Ectodermal cell (in vitro differentiated cells): ENCODE results near the gene CHST11.

ENCODE experiments used
- H3K27ac ChIP-seq: 2 replicates; pipeline ENCODE4 v1.7.0; 2013; ENCODE audit warnings: mild to moderate bottlenecking, low read depth, low read length; ENCODE audit not compliant: insufficient read depth, poor library complexity, severe bottlenecking
- H3K27me3 ChIP-seq: 2 replicates; pipeline ENCODE4 v1.7.0; 2013; ENCODE audit warnings: mild to moderate bottlenecking, low read length; ENCODE audit not compliant: insufficient read depth, control insufficient read depth, poor library complexity, severe bottlenecking
- H3K36me3 ChIP-seq: one replicate; pipeline ENCODE4 v1.7.0; 2013; ENCODE audit warnings: low read length; ENCODE audit not compliant: control insufficient read depth, insufficient read depth
- H3K4me1 ChIP-seq: one replicate; pipeline ENCODE4 v1.7.0; 2013; ENCODE audit warnings: low read length; ENCODE audit not compliant: control insufficient read depth, insufficient read depth
- H3K4me3 ChIP-seq: 2 replicates; pipeline ENCODE4 v1.7.0; 2013; ENCODE audit warnings: low read depth, low read length, control low read depth; ENCODE audit not compliant: insufficient read depth
- H3K9me3 ChIP-seq: 2 replicates; pipeline ENCODE4 v1.7.0; 2013; ENCODE audit warnings: mild to moderate bottlenecking, low read length, moderate library complexity; ENCODE audit not compliant: control insufficient read depth
- WGBS, 2 experiments: methylation state at CpG; one replicate each; pipeline ENCODE4 v1.1.7; 2013; ENCODE audit warnings: missing lambda C conversion rate in 2 of 2; 5-methylcytosine and 5-hydroxymethylcytosine counted together

The CHST11 gene

DNA sequence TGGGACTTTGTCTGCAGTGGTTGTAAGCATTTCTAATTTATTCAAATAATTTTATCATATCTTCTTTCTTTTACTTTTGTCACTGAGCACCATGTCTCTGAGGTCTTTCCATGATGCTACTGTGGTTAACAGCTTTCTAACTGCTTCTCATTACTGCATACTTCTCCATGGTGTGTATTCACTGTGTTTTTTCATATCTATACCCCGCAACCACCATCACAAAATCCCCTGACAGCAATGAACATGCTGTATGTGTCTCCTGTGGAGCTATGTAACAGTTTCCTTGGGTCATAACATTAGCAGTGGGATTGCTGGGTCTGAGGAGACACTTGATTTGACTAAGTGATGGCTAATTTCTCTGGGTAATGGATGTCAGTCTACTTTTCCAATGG, 29.2 kb upstream of the CHST11 start:
- Histone ChIP-seq H3K4me3 (no peak overlapping the region), H3K27me3 (no peaks in the 10 kb centered on the region), H3K4me1 (no peaks in the 10 kb centered on the region), H3K36me3 (no peaks in the 10 kb centered on the region), H3K9me3 (no peaks in the 10 kb centered on the region), H3K27ac (no peak overlapping the region)
- 83 to 100% methylated on average over 1 of the region's 1 CpG for WGBS, 2 experiments

DNA sequence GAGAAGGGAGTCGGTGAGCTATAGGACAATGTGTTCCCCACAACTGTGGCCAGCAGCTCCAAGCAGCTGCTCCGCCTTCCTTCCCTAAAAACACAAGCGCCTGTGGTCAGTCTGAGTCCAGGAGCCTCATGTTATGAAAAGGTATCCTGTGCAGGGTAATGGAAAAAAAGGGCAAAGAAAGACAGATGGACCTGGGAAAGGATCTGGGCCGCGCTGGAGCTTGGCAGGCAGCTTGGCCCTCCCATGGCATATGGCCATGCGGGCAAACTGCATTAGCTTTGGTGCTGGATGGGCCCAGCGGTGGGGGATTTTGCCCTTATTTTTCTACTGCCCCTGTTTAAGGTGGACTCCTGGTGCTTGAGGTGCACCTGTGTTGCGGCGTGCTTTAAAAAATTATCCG, 23.7 kb upstream of the CHST11 start:
- no peaks in the 10 kb centered on the region for H3K4me1 ChIP-seq
- no peak overlapping the region for H3K4me3 ChIP-seq
- no peaks in the 10 kb centered on the region for H3K9me3 ChIP-seq
- H3K27me3 ChIP-seq, result no peaks in the 10 kb centered on the region
- whole genome bisulfite sequencing, 2 experiments, result 95 to 96% methylated on average over 10 of the region's 10 CpGs
- no peak overlapping the region for H3K27ac ChIP-seq
- H3K36me3 ChIP-seq, result no peaks in the 10 kb centered on the region

DNA sequence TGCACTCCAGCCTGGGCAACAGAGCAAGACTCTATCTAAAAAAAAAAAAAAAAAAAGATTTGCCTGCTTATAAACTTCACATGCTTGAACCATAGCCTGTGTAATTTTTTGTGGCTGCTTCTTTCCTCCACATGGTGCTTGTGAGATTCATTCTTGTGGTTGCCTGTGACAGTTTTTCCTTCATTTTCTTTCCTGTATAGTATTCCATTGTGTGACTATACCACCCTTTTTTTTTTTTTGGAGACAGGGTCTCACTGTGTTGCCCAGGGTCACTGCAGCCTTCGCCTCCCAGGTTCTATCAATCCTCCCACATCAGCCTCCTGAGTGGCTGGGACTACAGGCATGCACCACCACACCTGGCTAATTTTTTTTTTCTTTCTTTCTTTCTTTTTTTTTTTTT, 22.6 kb upstream of the CHST11 start:
- Histone ChIP-seq H3K9me3 (no peaks in the 10 kb centered on the region), H3K36me3 (no peaks in the 10 kb centered on the region), H3K4me1 (no peaks in the 10 kb centered on the region), H3K27me3 (no peaks in the 10 kb centered on the region), H3K27ac (no peak overlapping the region), H3K4me3 (no peak overlapping the region)
- 88 to 94% methylated on average over 1 of the region's 1 CpG for WGBS, 2 experiments

DNA sequence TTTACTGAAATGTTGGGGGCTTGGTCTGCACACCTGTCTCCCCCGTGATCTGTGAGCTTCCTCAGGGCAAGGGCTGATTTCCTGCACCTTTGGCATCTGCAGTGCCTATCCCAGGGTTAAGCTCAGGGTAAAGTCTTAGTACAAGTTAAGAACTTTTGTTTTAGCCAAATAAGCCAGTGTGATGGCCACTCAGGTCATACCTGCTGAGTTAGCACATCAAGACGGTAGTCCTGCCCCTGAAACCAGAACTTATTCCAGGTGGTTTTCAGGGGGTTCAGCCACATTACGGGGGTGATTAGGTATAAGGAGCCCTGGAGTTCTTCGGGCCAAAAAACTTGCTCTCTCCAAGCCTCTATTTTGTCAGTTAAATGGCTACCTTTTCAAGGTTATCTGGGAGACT, 21.6 kb upstream of the CHST11 start:
- Histone ChIP-seq H3K4me3 (no peak overlapping the region), H3K27me3 (no peaks in the 10 kb centered on the region), H3K4me1 (no peaks in the 10 kb centered on the region), H3K36me3 (no peaks in the 10 kb centered on the region), H3K9me3 (no peaks in the 10 kb centered on the region), H3K27ac (no peak overlapping the region)
- 80 to 84% methylated on average over 4 of the region's 4 CpGs for WGBS, 2 experiments

DNA sequence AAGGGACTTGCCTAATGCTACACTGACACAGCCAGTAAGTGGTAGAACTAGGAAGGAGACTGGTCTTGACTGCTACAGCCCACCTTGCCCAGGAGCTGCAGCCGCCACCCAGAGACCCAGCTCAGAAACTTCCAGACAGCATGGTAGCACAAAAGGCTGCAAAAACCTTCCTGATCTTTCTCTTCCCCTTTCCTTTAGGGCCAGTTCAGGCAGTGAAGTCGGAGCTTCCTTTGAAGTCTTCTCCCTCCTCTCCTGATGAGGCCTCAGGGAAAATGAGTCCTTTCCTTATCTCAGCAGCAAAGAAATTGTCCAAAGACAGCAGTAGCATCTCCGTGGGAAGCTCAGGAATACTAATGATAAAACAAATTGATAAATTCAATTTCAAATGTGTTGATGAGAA, 21.0 kb upstream of the CHST11 start:
- Histone ChIP-seq H3K4me3 (no peak overlapping the region), H3K27me3 (no peaks in the 10 kb centered on the region), H3K4me1 (no peaks in the 10 kb centered on the region), H3K36me3 (no peaks in the 10 kb centered on the region), H3K27ac (no peak overlapping the region), H3K9me3 (no peaks in the 10 kb centered on the region)
- 79 to 89% methylated on average over 2 to 3 of the region's 3 CpGs for WGBS, 2 experiments

DNA sequence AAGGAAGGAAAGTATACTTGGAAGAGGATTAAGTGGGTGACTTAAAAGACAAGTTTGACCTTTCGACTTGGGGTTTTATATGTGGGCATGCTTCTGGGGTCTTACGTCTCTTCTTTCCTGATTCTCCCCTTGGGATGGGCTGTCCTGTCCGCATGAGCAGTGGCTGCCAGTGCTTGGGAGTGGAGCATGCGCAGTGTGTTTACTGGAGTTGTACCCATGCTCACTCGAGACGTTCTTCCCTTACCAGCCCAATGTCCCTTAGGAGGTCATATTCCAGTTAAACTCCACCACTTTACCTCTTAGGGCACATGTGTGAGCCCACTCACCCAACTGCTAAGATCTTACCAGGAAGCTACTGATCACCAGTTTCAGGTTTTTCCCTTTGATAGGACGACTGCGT, 20.0 kb upstream of the CHST11 start:
- WGBS, 2 experiments, result 92 to 95% methylated on average over 8 of the region's 8 CpGs
- Histone ChIP-seq H3K27me3 (no peaks in the 10 kb centered on the region), H3K27ac (no peak overlapping the region), H3K36me3 (no peaks in the 10 kb centered on the region), H3K4me1 (no peaks in the 10 kb centered on the region), H3K9me3 (no peaks in the 10 kb centered on the region), H3K4me3 (no peak overlapping the region)

DNA sequence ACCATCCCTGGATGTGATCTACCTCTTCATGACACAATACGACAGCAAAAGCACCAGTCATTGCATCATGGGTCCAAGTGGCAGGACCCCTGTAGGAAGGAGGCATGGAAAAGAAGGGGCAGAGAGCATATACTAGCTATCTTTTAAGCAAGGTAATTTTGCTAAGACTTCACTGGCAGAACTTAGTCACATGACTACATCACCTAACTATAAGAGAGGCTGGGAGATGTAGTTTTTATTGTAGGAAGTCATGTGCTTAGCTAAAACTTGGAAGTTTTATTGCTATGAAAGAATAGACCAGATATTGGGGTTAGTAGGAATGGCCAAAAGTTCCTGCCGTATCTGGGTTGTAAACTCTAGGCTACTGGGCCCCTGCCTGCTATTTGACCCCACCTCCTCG, 18.6 kb upstream of the CHST11 start:
- Histone ChIP-seq H3K4me1 (no peaks in the 10 kb centered on the region), H3K36me3 (no peaks in the 10 kb centered on the region), H3K27ac (no peak overlapping the region), H3K4me3 (no peak overlapping the region), H3K27me3 (peaks cover 2% of the 10 kb centered on the region), H3K9me3 (no peaks in the 10 kb centered on the region)
- WGBS, 2 experiments, result 76 to 81% methylated on average over 3 of the region's 3 CpGs

DNA sequence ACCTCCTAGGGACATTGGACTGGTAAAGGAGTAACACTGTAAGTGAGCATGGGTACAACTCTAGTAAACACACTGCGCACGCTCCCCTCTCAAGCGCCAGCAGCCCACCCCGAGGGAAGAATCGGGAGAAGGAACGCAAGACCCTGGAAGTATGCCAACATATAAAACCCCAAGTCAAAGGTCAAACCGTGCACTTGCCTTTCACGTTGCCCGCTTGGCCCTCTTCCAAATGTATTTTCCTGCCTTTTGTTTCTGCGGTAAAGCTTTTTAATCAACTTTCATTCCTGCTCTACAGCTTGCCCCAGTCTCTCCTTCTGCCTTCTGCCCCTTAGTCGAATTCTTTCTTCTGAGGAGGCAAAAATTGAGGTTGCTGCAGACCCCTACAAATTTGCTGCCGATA, 17.6 kb upstream of the CHST11 start:
- no peaks in the 10 kb centered on the region for H3K4me1 ChIP-seq
- no peaks in the 10 kb centered on the region for H3K9me3 ChIP-seq
- H3K27ac ChIP-seq, result no peak overlapping the region
- WGBS, 2 experiments, result 92 to 97% methylated on average over 12 of the region's 12 CpGs
- H3K4me3 ChIP-seq, result no peak overlapping the region
- no peaks in the 10 kb centered on the region for H3K36me3 ChIP-seq
- H3K27me3 ChIP-seq, result peaks cover 5% of the 10 kb centered on the region

DNA sequence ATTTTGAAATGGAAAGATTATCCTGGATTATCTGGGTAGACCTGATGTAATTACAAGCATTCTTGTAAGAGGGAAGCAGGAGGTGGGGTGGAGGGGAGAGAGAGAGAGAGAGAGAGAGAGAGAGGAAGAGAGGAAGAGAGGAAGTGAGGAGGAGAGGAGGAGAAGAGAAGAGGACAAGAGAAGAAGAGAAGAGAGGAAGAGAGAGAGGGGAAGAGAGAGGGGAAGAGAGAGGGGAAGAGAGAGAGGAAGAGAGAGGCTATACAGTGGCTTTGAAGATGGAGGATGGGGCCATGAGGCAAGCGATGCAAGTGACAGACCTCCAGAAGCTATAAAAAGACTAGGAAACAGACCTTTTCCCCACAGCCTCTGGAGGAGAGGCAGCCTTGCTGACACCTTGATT, 13.7 kb upstream of the CHST11 start:
- Histone ChIP-seq H3K4me3 (no peak overlapping the region), H3K4me1 (no peaks in the 10 kb centered on the region), H3K9me3 (no peaks in the 10 kb centered on the region), H3K36me3 (no peaks in the 10 kb centered on the region), H3K27me3 (peaks cover 5% of the 10 kb centered on the region), H3K27ac (no peak overlapping the region)
- 83 to 100% methylated on average over 1 of the region's 1 CpG for WGBS, 2 experiments

DNA sequence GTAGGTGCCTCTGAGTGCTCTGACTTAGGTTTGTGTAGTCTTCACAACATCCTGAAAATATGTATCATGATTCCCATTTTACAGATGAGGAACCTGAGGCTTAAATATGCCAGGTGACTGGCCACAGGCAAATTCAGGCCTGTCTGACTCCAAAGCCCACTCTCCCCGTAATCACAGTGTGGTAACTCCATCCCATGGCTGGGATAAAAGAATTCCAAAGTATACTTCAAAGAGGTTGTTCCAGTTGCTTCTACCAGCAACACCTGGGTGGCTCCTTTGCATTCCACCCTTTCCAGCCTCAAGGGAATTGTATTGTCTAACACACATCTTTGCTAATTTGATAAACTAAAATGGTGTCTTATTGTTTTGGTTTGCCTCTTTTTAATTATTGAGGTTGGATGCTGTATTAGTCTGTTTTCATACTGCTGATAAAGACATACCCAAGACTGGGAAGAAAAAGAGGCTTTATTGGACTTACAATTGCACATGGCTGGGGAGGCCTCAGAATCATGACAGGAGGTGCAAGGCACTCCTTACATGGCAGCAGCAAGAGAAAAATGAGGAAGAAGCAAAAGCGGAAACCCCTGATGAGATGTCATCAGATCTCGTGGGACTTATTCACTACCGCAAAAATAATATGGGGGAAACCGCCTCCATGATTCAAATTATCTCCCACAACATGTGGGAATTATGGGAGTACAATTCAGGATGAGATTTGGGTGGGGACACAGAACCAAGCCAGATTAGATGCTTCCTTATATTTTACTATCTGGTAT, 9.9 kb upstream of the CHST11 start:
- no peak overlapping the region for H3K4me3 ChIP-seq
- H3K27ac ChIP-seq, result no peak overlapping the region
- no peaks in the 10 kb centered on the region for H3K4me1 ChIP-seq
- no peaks in the 10 kb centered on the region for H3K36me3 ChIP-seq
- peaks cover 5% of the 10 kb centered on the region for H3K27me3 ChIP-seq
- no peaks in the 10 kb centered on the region for H3K9me3 ChIP-seq
- WGBS, 2 experiments, result 87 to 96% methylated on average over 5 of the region's 5 CpGs

DNA sequence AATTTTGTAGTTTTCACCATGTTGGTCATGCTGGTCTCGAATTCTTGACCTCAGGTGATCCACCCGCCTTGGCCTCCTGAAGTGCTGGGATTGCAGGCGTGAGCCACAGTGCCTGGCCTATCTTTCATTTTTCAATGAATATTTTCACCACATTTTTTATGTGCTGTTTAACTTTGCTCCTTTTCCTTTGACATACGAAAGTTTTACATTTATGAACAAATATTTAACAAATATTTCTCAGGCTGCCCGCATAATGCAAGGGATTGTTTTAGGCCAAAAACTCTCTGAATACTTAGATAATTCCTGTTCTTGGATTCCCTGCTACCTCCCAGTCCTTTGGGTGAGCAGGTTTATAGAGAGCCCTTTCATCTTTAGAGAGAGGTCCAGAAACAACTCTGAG, 8.7 kb upstream of the CHST11 start:
- Histone ChIP-seq H3K4me3 (no peak overlapping the region), H3K9me3 (no peaks in the 10 kb centered on the region), H3K27ac (no peak overlapping the region), H3K36me3 (no peaks in the 10 kb centered on the region), H3K4me1 (no peaks in the 10 kb centered on the region), H3K27me3 (peaks cover 4% of the 10 kb centered on the region)
- WGBS, 2 experiments, result 86 to 90% methylated on average over 5 of the region's 5 CpGs
